ENCODE data around the gene FARP1.
A peak's percentile ranks its signal among the peaks of the same experiment; 100 is the strongest.

Gene FARP1

GRCh38 chr13:98198683-98199082 is 55.8 kb downstream of the FARP1 start:
- Histone ChIP-seq H3K9ac (ENCODE audit: low read length) (no peak overlapping the region), H3K36me3 (ENCODE audit: control insufficient read depth, low read depth, low read length) (no peaks in the 10 kb centered on the region), H3K9me3 (ENCODE audit: control insufficient read depth, low read depth, low read length) (no peaks in the 10 kb centered on the region), H3K27ac (ENCODE audit: low read length) (no peak overlapping the region), H3K27me3 (ENCODE audit: control insufficient read depth, insufficient read depth, low read length) (no peaks in the 10 kb centered on the region), H3K4me1 (ENCODE audit: control insufficient read depth, low read depth, low read length) (peaks cover 35% of the 10 kb centered on the region), H3K4me3 (ENCODE audit: low read length) (no peak overlapping the region)

GRCh38 chr13:98199480-98199879 is 56.6 kb downstream of the FARP1 start:
- Histone ChIP-seq H3K27ac (ENCODE audit: low read length) (peak overlapping the region; percentile 51), H3K9me3 (ENCODE audit: control insufficient read depth, low read depth, low read length) (no peaks in the 10 kb centered on the region), H3K4me1 (ENCODE audit: control insufficient read depth, low read depth, low read length) (peaks cover 35% of the 10 kb centered on the region), H3K27me3 (ENCODE audit: control insufficient read depth, insufficient read depth, low read length) (no peaks in the 10 kb centered on the region), H3K36me3 (ENCODE audit: control insufficient read depth, low read depth, low read length) (no peaks in the 10 kb centered on the region), H3K9ac (ENCODE audit: low read length) (peak overlapping the region; percentile 30), H3K4me3 (ENCODE audit: low read length) (peak overlapping the region; percentile 48)

GRCh38 chr13:98200211-98200878 is 57.5 kb downstream of the FARP1 start:
- H3K4me3 ChIP-seq (ENCODE audit: low read length), result peak overlapping the region; percentile 48
- H3K9me3 ChIP-seq (ENCODE audit: control insufficient read depth, low read depth, low read length), result no peaks in the 10 kb centered on the region
- peak overlapping the region; percentile 58 for H3K27ac ChIP-seq (ENCODE audit: low read length)
- H3K36me3 ChIP-seq (ENCODE audit: control insufficient read depth, low read depth, low read length), result no peaks in the 10 kb centered on the region
- H3K4me1 ChIP-seq (ENCODE audit: control insufficient read depth, low read depth, low read length), result peaks cover 35% of the 10 kb centered on the region
- no peaks in the 10 kb centered on the region for H3K27me3 ChIP-seq (ENCODE audit: control insufficient read depth, insufficient read depth, low read length)
- peak overlapping the region; percentile 30 for H3K9ac ChIP-seq (ENCODE audit: low read length)

DNA sequence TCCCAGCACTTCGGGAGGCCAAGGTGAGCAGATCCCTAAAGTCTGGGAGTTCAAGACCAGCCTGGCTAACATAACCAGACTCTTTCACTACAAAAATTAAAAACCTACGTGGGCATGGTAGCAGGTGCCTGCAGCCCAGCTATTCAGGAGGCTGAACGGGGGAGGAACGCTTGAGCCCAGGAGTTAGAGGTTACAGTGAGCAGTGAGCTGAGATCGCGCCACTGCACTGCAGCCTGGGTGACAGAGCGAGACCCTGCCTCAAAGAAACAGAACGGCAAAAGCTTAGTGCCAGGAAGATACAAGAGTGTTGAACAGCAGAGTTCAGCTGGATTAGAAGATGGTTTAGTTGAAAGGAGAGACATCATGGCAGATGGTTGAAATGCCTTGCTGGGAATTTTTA is 58.3 kb downstream of the FARP1 start:
- H3K9me3 ChIP-seq (ENCODE audit: control insufficient read depth, low read depth, low read length), result no peaks in the 10 kb centered on the region
- peaks cover 35% of the 10 kb centered on the region for H3K4me1 ChIP-seq (ENCODE audit: control insufficient read depth, low read depth, low read length)
- no peaks in the 10 kb centered on the region for H3K27me3 ChIP-seq (ENCODE audit: control insufficient read depth, insufficient read depth, low read length)
- H3K27ac ChIP-seq (ENCODE audit: low read length), result no peak overlapping the region
- no peak overlapping the region for H3K4me3 ChIP-seq (ENCODE audit: low read length)
- no peak overlapping the region for H3K9ac ChIP-seq (ENCODE audit: low read length)
- H3K36me3 ChIP-seq (ENCODE audit: control insufficient read depth, low read depth, low read length), result no peaks in the 10 kb centered on the region

- H3K27me3 ChIP-seq (ENCODE audit: control insufficient read depth, insufficient read depth, low read length), result no peaks in the 10 kb centered on the region
- H3K4me3 ChIP-seq (ENCODE audit: low read length), result no peak overlapping the region
- no peaks in the 10 kb centered on the region for H3K36me3 ChIP-seq (ENCODE audit: control insufficient read depth, low read depth, low read length)
- no peak overlapping the region for H3K27ac ChIP-seq (ENCODE audit: low read length)
- H3K9ac ChIP-seq (ENCODE audit: low read length), result no peak overlapping the region
- H3K4me1 ChIP-seq (ENCODE audit: control insufficient read depth, low read depth, low read length), result peaks cover 37% of the 10 kb centered on the region
- no peaks in the 10 kb centered on the region for H3K9me3 ChIP-seq (ENCODE audit: control insufficient read depth, low read depth, low read length)
These were observed 59.1 kb downstream of the FARP1 start for GRCh38 chr13:98201984-98202383.

DNA sequence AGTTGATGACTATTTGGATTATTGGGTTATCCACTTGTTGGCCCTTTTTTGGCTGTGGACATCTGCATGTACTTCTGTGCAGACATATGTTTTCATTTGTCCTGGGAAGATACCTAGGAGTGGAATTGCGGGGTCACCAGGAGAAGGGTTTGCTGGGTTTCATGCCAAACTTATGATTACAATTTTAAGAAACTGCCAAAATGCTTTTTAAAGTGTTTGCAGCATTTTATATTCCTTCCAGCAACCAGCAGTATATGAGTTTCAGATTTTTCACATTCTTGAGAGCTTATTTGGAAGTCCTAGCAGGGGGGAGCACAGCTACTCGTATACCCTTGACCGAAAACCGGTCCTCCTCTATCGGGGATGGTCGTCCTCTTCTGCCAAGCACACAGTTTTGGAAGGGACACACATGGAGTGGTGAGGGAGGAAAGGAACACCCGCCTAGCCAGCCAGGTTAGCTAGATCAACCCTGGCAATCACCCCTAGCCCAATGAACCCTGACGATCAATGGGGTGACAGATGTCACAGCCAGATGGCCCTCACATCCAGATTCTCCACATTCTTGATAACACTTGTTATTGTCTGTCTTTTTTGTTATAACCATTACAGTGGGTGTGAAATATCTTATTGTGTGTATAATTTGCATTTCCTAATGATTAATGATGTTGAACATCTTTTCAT is 60.9 kb downstream of the FARP1 start:
- Histone ChIP-seq H3K4me1 (ENCODE audit: control insufficient read depth, low read depth, low read length) (peaks cover 44% of the 10 kb centered on the region), H3K27ac (ENCODE audit: low read length) (no peak overlapping the region), H3K4me3 (ENCODE audit: low read length) (no peak overlapping the region), H3K27me3 (ENCODE audit: control insufficient read depth, insufficient read depth, low read length) (no peaks in the 10 kb centered on the region), H3K9me3 (ENCODE audit: control insufficient read depth, low read depth, low read length) (no peaks in the 10 kb centered on the region), H3K9ac (ENCODE audit: low read length) (no peak overlapping the region), H3K36me3 (ENCODE audit: control insufficient read depth, low read depth, low read length) (no peaks in the 10 kb centered on the region)

- no peak overlapping the region for H3K27ac ChIP-seq (ENCODE audit: low read length)
- no peak overlapping the region for H3K4me3 ChIP-seq (ENCODE audit: low read length)
- no peaks in the 10 kb centered on the region for H3K9me3 ChIP-seq (ENCODE audit: control insufficient read depth, low read depth, low read length)
- no peaks in the 10 kb centered on the region for H3K27me3 ChIP-seq (ENCODE audit: control insufficient read depth, insufficient read depth, low read length)
- no peaks in the 10 kb centered on the region for H3K36me3 ChIP-seq (ENCODE audit: control insufficient read depth, low read depth, low read length)
- no peak overlapping the region for H3K9ac ChIP-seq (ENCODE audit: low read length)
- peaks cover 37% of the 10 kb centered on the region for H3K4me1 ChIP-seq (ENCODE audit: control insufficient read depth, low read depth, low read length)
These were observed 61.7 kb downstream of the FARP1 start for GRCh38 chr13:98204546-98204945.

DNA sequence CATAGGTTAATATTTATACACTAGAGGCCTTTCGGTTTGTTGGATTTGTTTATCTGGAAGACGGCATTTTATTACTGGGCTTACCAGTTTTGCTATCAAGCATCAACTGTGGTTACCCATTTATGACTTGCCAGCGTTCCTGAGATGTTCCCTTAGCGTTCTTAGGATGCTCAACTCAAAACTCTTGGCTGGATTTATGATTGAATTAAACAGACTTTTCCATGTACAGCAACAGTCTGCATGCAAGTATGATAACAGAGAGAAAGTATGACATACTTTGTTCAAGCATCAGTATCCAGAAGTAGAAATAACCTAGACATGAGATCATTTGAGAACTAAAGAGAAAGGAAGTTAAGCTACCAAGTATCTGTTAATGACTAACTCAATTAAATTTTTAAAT is 64.1 kb downstream of the FARP1 start:
- peaks cover 5% of the 10 kb centered on the region for H3K9me3 ChIP-seq (ENCODE audit: control insufficient read depth, low read depth, low read length)
- no peak overlapping the region for H3K27ac ChIP-seq (ENCODE audit: low read length)
- no peaks in the 10 kb centered on the region for H3K27me3 ChIP-seq (ENCODE audit: control insufficient read depth, insufficient read depth, low read length)
- no peak overlapping the region for H3K4me3 ChIP-seq (ENCODE audit: low read length)
- peaks cover 14% of the 10 kb centered on the region for H3K4me1 ChIP-seq (ENCODE audit: control insufficient read depth, low read depth, low read length)
- no peak overlapping the region for H3K9ac ChIP-seq (ENCODE audit: low read length)
- no peaks in the 10 kb centered on the region for H3K36me3 ChIP-seq (ENCODE audit: control insufficient read depth, low read depth, low read length)

DNA sequence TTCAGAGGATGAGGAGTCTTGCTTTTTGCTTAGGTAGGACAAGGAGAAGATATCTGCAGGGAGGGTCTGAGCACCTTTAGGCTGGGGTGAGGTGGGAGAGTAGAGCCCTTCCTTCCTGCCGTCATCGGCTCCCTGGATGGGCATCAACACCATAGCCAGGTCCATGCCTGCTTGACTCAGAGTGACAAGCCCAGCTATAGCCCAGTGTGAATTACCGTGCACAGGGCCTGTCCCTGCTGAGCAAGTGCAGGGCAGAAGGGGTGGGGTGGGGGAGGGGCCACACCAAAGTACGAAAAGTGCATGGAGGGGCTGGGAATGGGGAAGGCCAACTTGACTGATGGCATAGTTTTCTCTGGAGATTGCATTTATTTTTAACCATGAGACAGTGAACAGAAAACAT is 64.5 kb downstream of the FARP1 start:
- no peak overlapping the region for H3K27ac ChIP-seq (ENCODE audit: low read length)
- no peaks in the 10 kb centered on the region for H3K36me3 ChIP-seq (ENCODE audit: control insufficient read depth, low read depth, low read length)
- H3K27me3 ChIP-seq (ENCODE audit: control insufficient read depth, insufficient read depth, low read length), result no peaks in the 10 kb centered on the region
- peaks cover 9% of the 10 kb centered on the region for H3K4me1 ChIP-seq (ENCODE audit: control insufficient read depth, low read depth, low read length)
- peaks cover 5% of the 10 kb centered on the region for H3K9me3 ChIP-seq (ENCODE audit: control insufficient read depth, low read depth, low read length)
- H3K9ac ChIP-seq (ENCODE audit: low read length), result no peak overlapping the region
- H3K4me3 ChIP-seq (ENCODE audit: low read length), result no peak overlapping the region

GRCh38 chr13:98208606-98209005 is 65.7 kb downstream of the FARP1 start:
- H3K4me1 ChIP-seq (ENCODE audit: control insufficient read depth, low read depth, low read length), result peaks cover 9% of the 10 kb centered on the region
- peaks cover 5% of the 10 kb centered on the region for H3K9me3 ChIP-seq (ENCODE audit: control insufficient read depth, low read depth, low read length)
- no peak overlapping the region for H3K4me3 ChIP-seq (ENCODE audit: low read length)
- no peaks in the 10 kb centered on the region for H3K27me3 ChIP-seq (ENCODE audit: control insufficient read depth, insufficient read depth, low read length)
- H3K9ac ChIP-seq (ENCODE audit: low read length), result no peak overlapping the region
- H3K36me3 ChIP-seq (ENCODE audit: control insufficient read depth, low read depth, low read length), result peaks cover 4% of the 10 kb centered on the region
- H3K27ac ChIP-seq (ENCODE audit: low read length), result no peak overlapping the region

DNA sequence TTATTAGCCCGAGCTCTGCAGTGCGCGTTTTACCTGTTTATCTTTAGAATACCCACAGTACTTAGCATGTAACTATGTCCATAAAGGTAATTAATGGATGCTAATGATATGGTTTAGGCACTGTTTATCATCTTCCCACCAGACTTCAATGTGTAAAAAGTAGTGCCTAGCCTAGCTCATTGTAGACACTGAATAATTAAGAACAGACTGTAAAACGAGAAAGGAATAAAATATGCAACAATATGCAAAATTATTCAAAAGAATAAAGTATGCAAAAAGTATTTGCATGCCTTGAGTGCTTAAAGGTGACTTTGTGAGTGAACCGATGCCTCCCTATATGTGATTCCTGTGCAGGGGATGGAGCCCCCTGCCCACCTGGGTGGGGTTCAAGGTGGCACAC is 69.9 kb downstream of the FARP1 start:
- Histone ChIP-seq H3K4me1 (ENCODE audit: control insufficient read depth, low read depth, low read length) (no peaks in the 10 kb centered on the region), H3K27me3 (ENCODE audit: control insufficient read depth, insufficient read depth, low read length) (no peaks in the 10 kb centered on the region), H3K36me3 (ENCODE audit: control insufficient read depth, low read depth, low read length) (peaks cover 17% of the 10 kb centered on the region), H3K9me3 (ENCODE audit: control insufficient read depth, low read depth, low read length) (peaks cover 5% of the 10 kb centered on the region), H3K4me3 (ENCODE audit: low read length) (no peak overlapping the region), H3K27ac (ENCODE audit: low read length) (no peak overlapping the region), H3K9ac (ENCODE audit: low read length) (no peak overlapping the region)

DNA sequence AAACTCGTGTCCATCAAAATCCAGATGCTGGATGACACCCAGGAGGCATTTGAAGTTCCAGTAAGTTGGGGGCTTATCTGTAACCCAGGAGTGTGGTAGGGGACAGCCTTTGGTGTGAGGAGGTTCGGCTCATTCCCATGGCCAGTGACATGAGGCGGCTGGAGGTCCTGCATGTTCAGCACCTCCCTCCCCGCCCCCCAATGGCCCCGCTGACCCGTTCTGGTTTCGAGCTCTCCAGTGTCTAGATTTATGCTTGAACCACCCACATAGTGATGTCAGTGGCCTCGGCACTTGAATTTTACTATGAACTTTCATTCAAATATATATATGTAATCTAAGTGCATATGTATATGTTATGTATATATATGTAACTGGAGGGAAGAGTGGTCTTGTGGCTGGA is 70.5 kb downstream of the FARP1 start:
- Histone ChIP-seq H3K9me3 (ENCODE audit: control insufficient read depth, low read depth, low read length) (peaks cover 5% of the 10 kb centered on the region), H3K27me3 (ENCODE audit: control insufficient read depth, insufficient read depth, low read length) (no peaks in the 10 kb centered on the region), H3K36me3 (ENCODE audit: control insufficient read depth, low read depth, low read length) (peaks cover 17% of the 10 kb centered on the region), H3K4me1 (ENCODE audit: control insufficient read depth, low read depth, low read length) (no peaks in the 10 kb centered on the region), H3K4me3 (ENCODE audit: low read length) (no peak overlapping the region), H3K9ac (ENCODE audit: low read length) (no peak overlapping the region), H3K27ac (ENCODE audit: low read length) (no peak overlapping the region)
